ENCODE results near the gene SLC6A5.

Gene SLC6A5

GRCh38 chr11:20623252-20623651, 23.8 kb downstream of the SLC6A5 start:
- no peaks in the 10 kb centered on the region for H3K36me3 ChIP-seq (ENCODE audit: insufficient read depth, low read length)
- no peak for DNase-seq (ENCODE audit: low read depth, low spot score)
- no peaks in the 10 kb centered on the region for H3K9me3 ChIP-seq (ENCODE audit: low read depth, low read length)
- TF ChIP-seq FOXP2 (optimal IDR thresholded peaks at IDR 0.05; ENCODE audit: control extremely low read depth, extremely low read length, insufficient read depth), result no peak
- no peak for TF ChIP-seq EZH2 (IDR thresholded peaks at IDR 0.05)
- TF ChIP-seq POLR2AphosphoS5 (IDR thresholded peaks at IDR 0.05; ENCODE audit: borderline replicate concordance, low read depth, low read length), result no peak
- no peak overlapping the region for H3K9ac ChIP-seq (ENCODE audit: insufficient read length)
- H3K4me3 ChIP-seq, result no peak overlapping the region
- no peak overlapping the region for H3K27ac ChIP-seq

GRCh38 chr11:20626279-20626678, 26.9 kb downstream of the SLC6A5 start:
- Histone ChIP-seq H3K4me3 (no peak overlapping the region), H3K9ac (ENCODE audit: insufficient read length) (no peak overlapping the region), H3K36me3 (ENCODE audit: insufficient read depth, low read length) (no peaks in the 10 kb centered on the region), H3K27ac (no peak overlapping the region), H3K9me3 (ENCODE audit: low read depth, low read length) (no peaks in the 10 kb centered on the region)
- no peak for DNase-seq (ENCODE audit: low read depth, low spot score)
- TF ChIP-seq POLR2AphosphoS5 (IDR thresholded peaks at IDR 0.05; ENCODE audit: borderline replicate concordance, low read depth, low read length), result no peak
- no peak for TF ChIP-seq EZH2 (IDR thresholded peaks at IDR 0.05)
- no peak for TF ChIP-seq FOXP2 (optimal IDR thresholded peaks at IDR 0.05; ENCODE audit: control extremely low read depth, extremely low read length, insufficient read depth)

- Histone ChIP-seq H3K9ac (ENCODE audit: insufficient read length) (no peak overlapping the region), H3K27ac (no peak overlapping the region), H3K36me3 (ENCODE audit: insufficient read depth, low read length) (no peaks in the 10 kb centered on the region), H3K4me3 (no peak overlapping the region), H3K9me3 (ENCODE audit: low read depth, low read length) (no peaks in the 10 kb centered on the region)
- TF ChIP-seq FOXP2 (optimal IDR thresholded peaks at IDR 0.05; ENCODE audit: control extremely low read depth, extremely low read length, insufficient read depth), result no peak
- no peak for TF ChIP-seq POLR2AphosphoS5 (IDR thresholded peaks at IDR 0.05; ENCODE audit: borderline replicate concordance, low read depth, low read length)
- no peak for TF ChIP-seq EZH2 (IDR thresholded peaks at IDR 0.05)
- no peak for DNase-seq (ENCODE audit: low read depth, low spot score)
Observed at GRCh38 chr11:20627026-20627425, 27.6 kb downstream of the SLC6A5 start.

- no peaks in the 10 kb centered on the region for H3K36me3 ChIP-seq (ENCODE audit: insufficient read depth, low read length)
- TF ChIP-seq FOXP2 (optimal IDR thresholded peaks at IDR 0.05; ENCODE audit: control extremely low read depth, extremely low read length, insufficient read depth), result no peak
- no peak for TF ChIP-seq EZH2 (IDR thresholded peaks at IDR 0.05)
- no peak for TF ChIP-seq POLR2AphosphoS5 (IDR thresholded peaks at IDR 0.05; ENCODE audit: borderline replicate concordance, low read depth, low read length)
- H3K27ac ChIP-seq, result no peak overlapping the region
- no peak overlapping the region for H3K9ac ChIP-seq (ENCODE audit: insufficient read length)
- H3K9me3 ChIP-seq (ENCODE audit: low read depth, low read length), result no peaks in the 10 kb centered on the region
- no peak overlapping the region for H3K4me3 ChIP-seq
- DNase-seq (ENCODE audit: low read depth, low spot score), result no peak
Observed at GRCh38 chr11:20627701-20628100, 28.3 kb downstream of the SLC6A5 start.

GRCh38 chr11:20631519-20632168, 32.2 kb downstream of the SLC6A5 start:
- TF ChIP-seq FOXP2 (optimal IDR thresholded peaks at IDR 0.05; ENCODE audit: control extremely low read depth, extremely low read length, insufficient read depth) (no peak), POLR2AphosphoS5 (IDR thresholded peaks at IDR 0.05; ENCODE audit: borderline replicate concordance, low read depth, low read length) (no peak), EZH2 (IDR thresholded peaks at IDR 0.05) (no peak)
- no peak for DNase-seq (ENCODE audit: low read depth, low spot score)
- no peak overlapping the region for H3K27ac ChIP-seq
- H3K9ac ChIP-seq (ENCODE audit: insufficient read length), result no peak overlapping the region
- H3K36me3 ChIP-seq (ENCODE audit: insufficient read depth, low read length), result no peaks in the 10 kb centered on the region
- no peaks in the 10 kb centered on the region for H3K9me3 ChIP-seq (ENCODE audit: low read depth, low read length)
- no peak overlapping the region for H3K4me3 ChIP-seq

- TF ChIP-seq EZH2 (IDR thresholded peaks at IDR 0.05) (no peak), FOXP2 (optimal IDR thresholded peaks at IDR 0.05; ENCODE audit: control extremely low read depth, extremely low read length, insufficient read depth) (no peak), POLR2AphosphoS5 (IDR thresholded peaks at IDR 0.05; ENCODE audit: borderline replicate concordance, low read depth, low read length) (no peak)
- DNase-seq (ENCODE audit: low read depth, low spot score), result no peak
- Histone ChIP-seq H3K9me3 (ENCODE audit: low read depth, low read length) (no peaks in the 10 kb centered on the region), H3K4me3 (no peak overlapping the region), H3K27ac (no peak overlapping the region), H3K9ac (ENCODE audit: insufficient read length) (no peak overlapping the region), H3K36me3 (ENCODE audit: insufficient read depth, low read length) (no peaks in the 10 kb centered on the region)
Observed at GRCh38 chr11:20632169-20632532, 32.7 kb downstream of the SLC6A5 start.

GRCh38 chr11:20634044-20634443, 34.6 kb downstream of the SLC6A5 start:
- Histone ChIP-seq H3K9ac (ENCODE audit: insufficient read length) (no peak overlapping the region), H3K27ac (no peak overlapping the region), H3K9me3 (ENCODE audit: low read depth, low read length) (no peaks in the 10 kb centered on the region), H3K4me3 (no peak overlapping the region), H3K36me3 (ENCODE audit: insufficient read depth, low read length) (no peaks in the 10 kb centered on the region)
- no peak for TF ChIP-seq FOXP2 (optimal IDR thresholded peaks at IDR 0.05; ENCODE audit: control extremely low read depth, extremely low read length, insufficient read depth)
- no peak for TF ChIP-seq POLR2AphosphoS5 (IDR thresholded peaks at IDR 0.05; ENCODE audit: borderline replicate concordance, low read depth, low read length)
- TF ChIP-seq EZH2 (IDR thresholded peaks at IDR 0.05), result no peak
- no peak for DNase-seq (ENCODE audit: low read depth, low spot score)

- Histone ChIP-seq H3K4me3 (no peak overlapping the region), H3K27ac (no peak overlapping the region), H3K9me3 (ENCODE audit: low read depth, low read length) (no peaks in the 10 kb centered on the region), H3K9ac (ENCODE audit: insufficient read length) (no peak overlapping the region), H3K36me3 (ENCODE audit: insufficient read depth, low read length) (no peaks in the 10 kb centered on the region)
- no peak for TF ChIP-seq EZH2 (IDR thresholded peaks at IDR 0.05)
- TF ChIP-seq POLR2AphosphoS5 (IDR thresholded peaks at IDR 0.05; ENCODE audit: borderline replicate concordance, low read depth, low read length), result no peak
- TF ChIP-seq FOXP2 (optimal IDR thresholded peaks at IDR 0.05; ENCODE audit: control extremely low read depth, extremely low read length, insufficient read depth), result no peak
- no peak for DNase-seq (ENCODE audit: low read depth, low spot score)
Observed at GRCh38 chr11:20634781-20635180, 35.4 kb downstream of the SLC6A5 start.

- no peak overlapping the region for H3K9ac ChIP-seq (ENCODE audit: insufficient read length)
- H3K9me3 ChIP-seq (ENCODE audit: low read depth, low read length), result no peaks in the 10 kb centered on the region
Observed at GRCh38 chr11:20638074-20638473, 38.7 kb downstream of the SLC6A5 start.

More at GRCh38 chr11:20638074-20638473, 38.7 kb downstream of the SLC6A5 start:
- Histone ChIP-seq H3K4me3 (no peak overlapping the region), H3K27ac (no peak overlapping the region), H3K36me3 (ENCODE audit: insufficient read depth, low read length) (no peaks in the 10 kb centered on the region)
- DNase-seq (ENCODE audit: low read depth, low spot score), result no peak
- TF ChIP-seq EZH2 (IDR thresholded peaks at IDR 0.05) (no peak), FOXP2 (optimal IDR thresholded peaks at IDR 0.05; ENCODE audit: control extremely low read depth, extremely low read length, insufficient read depth) (no peak), POLR2AphosphoS5 (IDR thresholded peaks at IDR 0.05; ENCODE audit: borderline replicate concordance, low read depth, low read length) (no peak)

Data from SK-N-MC (cell line).